ENCODE data around the gene OR7G1. TPM values are rescaled to one million over a fixed set of nuclear protein-coding genes. Genes with fewer than 3 reads are reported as not detected.

Gene OR7G1
- total RNA-seq, 1 donor from 2014 or later, result not detected

GRCh38 chr19:9130965-9131364, 15.4 kb upstream of the OR7G1 start:
- H3K36me3 Mint-ChIP-seq (ENCODE audit: unreplicated experiment), result no peaks in the 10 kb centered on the region
- no peak overlapping the region for H3K27ac Mint-ChIP-seq (ENCODE audit: unreplicated experiment)
- no peaks in the 10 kb centered on the region for H3K27me3 Mint-ChIP-seq (ENCODE audit: unreplicated experiment)
- no peak for TF ChIP-seq CTCF (IDR thresholded peaks at IDR 0.05)
- no peak for DNase-seq (ENCODE audit: extremely low spot score, unreplicated experiment)
- peaks cover 5% of the 10 kb centered on the region for H3K9me3 Mint-ChIP-seq (ENCODE audit: unreplicated experiment)
- no peak overlapping the region for H3K4me3 Mint-ChIP-seq (ENCODE audit: unreplicated experiment)
- H3K4me1 Mint-ChIP-seq (ENCODE audit: unreplicated experiment), result no peaks in the 10 kb centered on the region

- Mint-ChIP-seq H3K4me1 (ENCODE audit: unreplicated experiment) (no peaks in the 10 kb centered on the region), H3K9me3 (ENCODE audit: unreplicated experiment) (peaks cover 10% of the 10 kb centered on the region), H3K27me3 (ENCODE audit: unreplicated experiment) (no peaks in the 10 kb centered on the region), H3K27ac (ENCODE audit: unreplicated experiment) (no peak overlapping the region), H3K4me3 (ENCODE audit: unreplicated experiment) (no peak overlapping the region), H3K36me3 (ENCODE audit: unreplicated experiment) (no peaks in the 10 kb centered on the region)
- no peak for TF ChIP-seq CTCF (IDR thresholded peaks at IDR 0.05)
- DNase-seq (ENCODE audit: extremely low spot score, unreplicated experiment), result no peak
These were observed 12.6 kb upstream of the OR7G1 start for GRCh38 chr19:9128171-9128570.

GRCh38 chr19:9126900-9127405, 11.4 kb upstream of the OR7G1 start, which contains the start of gene OR7G3:
Gene OR7G3 (minus strand): TSS chr19:9126950. CDS start chr19:9126950, 0 bp downstream.
- Mint-ChIP-seq H3K4me1 (ENCODE audit: unreplicated experiment) (no peaks in the 10 kb centered on the region), H3K4me3 (ENCODE audit: unreplicated experiment) (no peak within 1 kb of the TSS), H3K27ac (ENCODE audit: unreplicated experiment) (no peak within 1 kb of the TSS), H3K36me3 (ENCODE audit: unreplicated experiment) (no peaks in the 10 kb centered on the region), H3K9me3 (ENCODE audit: unreplicated experiment) (peaks cover 10% of the 10 kb centered on the region), H3K27me3 (ENCODE audit: unreplicated experiment) (no peaks in the 10 kb centered on the region)
- DNase-seq (ENCODE audit: extremely low spot score, unreplicated experiment), result no peak
- TF ChIP-seq CTCF (IDR thresholded peaks at IDR 0.05), result no peak

GRCh38 chr19:9116547-9116946, 984 bp upstream of the OR7G1 start:
- Mint-ChIP-seq H3K4me1 (ENCODE audit: unreplicated experiment) (no peaks in the 10 kb centered on the region), H3K4me3 (ENCODE audit: unreplicated experiment) (no peak overlapping the region), H3K27ac (ENCODE audit: unreplicated experiment) (no peak overlapping the region), H3K9me3 (ENCODE audit: unreplicated experiment) (peaks cover 22% of the 10 kb centered on the region), H3K27me3 (ENCODE audit: unreplicated experiment) (no peaks in the 10 kb centered on the region), H3K36me3 (ENCODE audit: unreplicated experiment) (no peaks in the 10 kb centered on the region)
- TF ChIP-seq CTCF (IDR thresholded peaks at IDR 0.05), result no peak
- no peak for DNase-seq (ENCODE audit: extremely low spot score, unreplicated experiment)

GRCh38 chr19:9109959-9110358, 5.6 kb downstream of the OR7G1 start:
- H3K4me1 Mint-ChIP-seq (ENCODE audit: unreplicated experiment), result no peaks in the 10 kb centered on the region
- no peak overlapping the region for H3K4me3 Mint-ChIP-seq (ENCODE audit: unreplicated experiment)
- no peak for DNase-seq (ENCODE audit: extremely low spot score, unreplicated experiment)
- no peaks in the 10 kb centered on the region for H3K27me3 Mint-ChIP-seq (ENCODE audit: unreplicated experiment)
- no peak overlapping the region for H3K27ac Mint-ChIP-seq (ENCODE audit: unreplicated experiment)
- H3K9me3 Mint-ChIP-seq (ENCODE audit: unreplicated experiment), result peaks cover 8% of the 10 kb centered on the region
- no peaks in the 10 kb centered on the region for H3K36me3 Mint-ChIP-seq (ENCODE audit: unreplicated experiment)
- no peak for TF ChIP-seq CTCF (IDR thresholded peaks at IDR 0.05)

Measured in osteocyte (in vitro differentiated cells).